Adipocyte (in vitro differentiated cells): ENCODE data around the gene RTN4RL2.

ENCODE experiments used
- DNase-seq: peaks from one replicate; pipeline ENCODE4 v3.0.0-alpha.2; 2015; ENCODE audit warnings: low read depth
- H3K27me3 ChIP-seq: replicated peaks from 2 replicates; pipeline ENCODE4 v1.7.0; 2013; ENCODE audit warnings: mild to moderate bottlenecking, low read length, moderate library complexity; ENCODE audit not compliant: control insufficient read depth, insufficient read depth
- H3K36me3 ChIP-seq: 2 replicates; pipeline ENCODE4 v1.7.0; 2013; ENCODE audit warnings: low read length, mild to moderate bottlenecking, moderate library complexity; ENCODE audit not compliant: control insufficient read depth, insufficient read depth, severe bottlenecking
- H3K4me1 ChIP-seq: 2 replicates; pipeline ENCODE4 v1.7.0; 2013; ENCODE audit warnings: mild to moderate bottlenecking, low read length, moderate library complexity; ENCODE audit not compliant: control insufficient read depth, insufficient read depth
- H3K4me3 ChIP-seq: 2 replicates; pipeline ENCODE4 v1.7.0; 2013; ENCODE audit warnings: mild to moderate bottlenecking, low read length, moderate library complexity
- H3K9ac ChIP-seq: 2 replicates; pipeline ENCODE4 v1.7.0; 2013; ENCODE audit warnings: mild to moderate bottlenecking, low read length, moderate library complexity
- H3K9me3 ChIP-seq: 2 replicates; pipeline ENCODE4 v1.7.0; 2013; ENCODE audit warnings: mild to moderate bottlenecking, low read length, moderate library complexity; ENCODE audit not compliant: control insufficient read depth

The RTN4RL2 gene

DNA sequence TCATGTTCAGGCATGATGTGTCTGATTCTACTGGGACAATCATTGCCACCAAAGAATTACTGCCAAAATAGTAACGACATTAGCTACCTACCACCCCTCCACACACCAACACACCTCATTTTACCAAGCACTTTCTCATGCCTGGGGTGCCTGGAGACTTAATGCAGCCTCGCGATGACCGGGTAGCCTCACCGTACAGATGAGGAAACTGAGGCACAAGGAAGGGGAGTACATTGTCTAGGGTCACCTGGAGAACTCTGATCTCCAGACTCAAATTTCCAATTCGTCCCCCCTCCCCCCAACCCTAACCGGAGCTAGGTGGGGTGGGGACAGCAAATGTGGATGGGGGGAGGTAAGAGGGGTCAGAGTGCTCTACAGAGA lies 2.7 kb upstream of the RTN4RL2 start:
- Histone ChIP-seq H3K36me3 (no peaks in the 10 kb centered on the region), H3K4me3 (no peak overlapping the region), H3K9ac (peak overlapping the region; percentile 7), H3K4me1 (peaks cover 13% of the 10 kb centered on the region), H3K27me3 (peaks cover 10% of the 10 kb centered on the region), H3K9me3 (no peaks in the 10 kb centered on the region)
- no peak for DNase-seq

DNA sequence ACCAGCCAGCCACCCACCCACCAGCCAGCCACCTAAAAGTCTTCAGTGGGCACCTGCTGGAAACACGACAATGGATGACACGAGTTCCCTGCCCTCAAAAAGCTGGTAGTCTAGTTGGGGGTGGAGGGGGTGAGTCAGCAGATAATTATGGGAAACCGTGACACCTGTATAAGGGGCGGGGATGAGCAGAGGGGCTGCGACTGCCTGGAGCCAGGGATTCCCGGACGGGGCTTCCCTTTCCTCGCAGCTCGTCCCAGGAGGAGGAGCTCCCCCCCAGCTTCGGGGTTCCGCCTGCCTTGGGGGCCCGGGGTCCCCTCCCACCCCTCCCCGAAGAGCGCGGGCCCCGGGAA lies 2.3 kb upstream of the RTN4RL2 start:
- Histone ChIP-seq H3K9ac (no peak overlapping the region), H3K4me3 (no peak overlapping the region), H3K36me3 (no peaks in the 10 kb centered on the region), H3K9me3 (no peaks in the 10 kb centered on the region), H3K4me1 (peaks cover 13% of the 10 kb centered on the region), H3K27me3 (peaks cover 10% of the 10 kb centered on the region)
- DNase-seq, result no peak

DNA sequence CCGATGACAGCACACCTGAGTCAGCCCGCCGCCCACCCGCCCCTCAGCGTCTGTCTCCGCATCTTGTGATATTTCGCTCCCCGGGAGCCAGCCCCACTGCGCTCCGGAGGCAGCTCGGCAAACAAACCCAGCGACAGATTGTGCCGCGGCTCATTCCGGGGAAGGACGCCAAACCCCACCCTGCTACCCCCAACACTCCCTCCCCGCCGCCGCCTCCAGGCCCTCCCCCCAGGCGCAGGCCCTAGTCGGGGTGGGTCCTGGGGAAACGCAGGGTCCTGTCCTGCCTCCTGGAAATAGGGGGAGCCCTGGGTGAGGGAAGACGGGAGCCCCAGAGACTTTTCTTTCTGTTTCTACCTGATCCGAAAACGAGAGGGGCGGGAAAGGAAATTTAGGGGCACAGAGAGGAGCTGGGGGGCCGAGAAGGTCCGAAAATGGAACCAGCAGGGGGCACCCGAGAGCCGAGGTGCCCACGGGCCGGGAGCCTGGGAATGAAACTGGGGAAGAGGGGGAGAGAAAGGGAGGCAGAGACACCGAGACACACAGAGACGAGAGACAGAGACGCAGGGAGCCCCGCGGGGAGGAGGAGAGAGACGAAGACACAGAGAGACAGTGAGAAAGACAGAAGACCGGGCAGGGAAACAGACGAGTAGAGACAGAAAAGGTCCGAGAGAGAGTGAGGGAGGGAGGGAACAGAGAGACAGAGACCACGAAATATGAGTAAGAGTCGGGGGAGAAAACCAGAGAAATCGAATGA lies 1.7 kb upstream of the RTN4RL2 start:
- peak overlapping the region; percentile 72 for H3K4me3 ChIP-seq
- H3K4me1 ChIP-seq, result peaks cover 13% of the 10 kb centered on the region
- H3K36me3 ChIP-seq, result no peaks in the 10 kb centered on the region
- peak; percentile 71 for DNase-seq
- H3K9me3 ChIP-seq, result no peaks in the 10 kb centered on the region
- peaks cover 10% of the 10 kb centered on the region for H3K27me3 ChIP-seq
- peak overlapping the region; percentile 26 for H3K9ac ChIP-seq

DNA sequence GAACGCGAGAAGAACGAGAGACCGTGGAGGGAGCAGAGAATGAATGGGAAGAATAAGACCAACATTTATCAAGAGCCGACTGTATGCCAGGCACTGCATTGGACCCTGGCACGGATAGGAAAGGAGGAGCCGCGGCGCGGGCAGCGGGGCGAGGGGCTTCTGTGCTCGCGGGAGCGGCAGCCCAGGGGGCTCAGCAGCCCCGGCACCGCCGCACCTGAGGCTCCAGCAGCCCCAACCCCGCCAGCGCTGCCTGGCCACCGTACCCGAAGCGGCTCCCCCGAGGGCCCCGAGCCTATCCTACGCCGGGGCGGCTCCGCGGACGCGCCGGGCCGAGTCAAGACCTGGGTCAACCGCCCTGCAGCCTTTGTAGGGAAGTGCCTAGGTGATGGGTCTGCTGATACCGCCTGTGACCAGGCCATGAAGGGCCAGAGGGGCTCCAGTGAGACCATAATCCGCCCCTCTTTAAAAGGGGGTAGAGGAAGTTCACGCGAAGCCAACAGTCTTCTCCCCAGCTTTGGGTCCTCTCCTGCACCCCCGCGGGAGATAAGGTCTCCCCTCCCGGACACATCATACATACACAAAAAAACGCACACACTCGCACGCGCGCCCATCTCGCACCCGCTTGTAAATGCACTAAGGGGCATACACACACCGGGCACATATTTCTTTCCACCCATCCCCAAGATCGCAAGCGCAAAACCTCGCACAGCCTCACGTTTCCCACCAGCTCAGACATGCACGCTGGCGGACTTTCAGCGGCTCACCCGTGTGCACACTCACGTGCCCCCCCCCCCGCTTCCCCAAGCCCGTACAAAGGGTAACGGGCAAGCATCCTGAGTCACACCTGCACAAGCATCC lies 935 bp upstream of the RTN4RL2 start:
- H3K4me3 ChIP-seq, result peak overlapping the region; percentile 72
- no peaks in the 10 kb centered on the region for H3K36me3 ChIP-seq
- no peak for DNase-seq
- peaks cover 10% of the 10 kb centered on the region for H3K27me3 ChIP-seq
- peaks cover 13% of the 10 kb centered on the region for H3K4me1 ChIP-seq
- peak overlapping the region; percentile 26 for H3K9ac ChIP-seq
- no peaks in the 10 kb centered on the region for H3K9me3 ChIP-seq

DNA sequence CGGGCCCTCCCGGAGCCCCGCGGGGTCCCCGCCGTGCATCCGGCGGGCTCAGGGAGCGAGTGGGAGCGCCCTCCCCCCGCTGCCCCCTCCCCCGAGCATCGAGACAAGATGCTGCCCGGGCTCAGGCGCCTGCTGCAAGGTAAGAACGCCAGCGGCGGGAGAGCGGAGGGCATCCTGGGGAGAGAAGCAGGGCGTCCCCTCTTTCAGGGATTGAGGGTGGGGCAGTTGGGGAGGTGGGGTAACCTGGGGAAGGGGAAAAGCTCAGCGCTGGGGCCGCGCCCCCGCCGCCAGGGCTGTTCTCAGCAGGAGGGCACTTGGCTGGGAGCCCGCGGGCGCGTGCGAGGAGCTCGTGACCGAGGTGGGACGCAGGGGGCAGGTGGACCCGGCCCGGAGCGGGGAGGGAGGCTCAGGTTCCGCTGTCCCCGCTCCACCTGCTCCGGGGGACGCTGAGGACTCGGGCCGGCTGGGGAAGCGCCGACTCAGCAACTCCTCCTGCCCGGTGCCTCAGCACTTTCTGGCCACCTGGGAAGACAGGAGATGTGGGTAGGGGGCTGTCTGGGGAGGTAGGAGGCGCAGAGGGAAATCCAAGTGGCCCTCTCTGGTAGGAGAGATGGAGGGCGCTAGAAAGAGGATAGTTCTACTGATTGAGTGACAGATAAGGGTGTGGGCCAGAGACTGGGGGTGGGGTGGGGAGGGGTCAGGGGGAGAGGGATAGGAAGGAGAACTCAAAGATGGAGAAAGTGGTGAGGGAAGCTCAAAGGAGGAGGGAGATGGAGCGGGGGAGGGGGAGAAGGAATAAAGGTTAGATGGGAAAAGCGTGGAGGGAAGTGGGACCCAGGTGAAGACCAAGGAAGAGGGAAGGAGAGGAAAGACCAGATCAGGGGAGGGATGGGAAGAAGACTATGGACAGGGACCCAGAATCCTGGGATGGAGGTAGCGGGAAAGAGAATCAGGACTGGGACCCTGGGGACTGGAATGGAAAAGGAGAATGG lies 726 bp downstream of the RTN4RL2 start:
- no peak for DNase-seq
- Histone ChIP-seq H3K36me3 (no peaks in the 10 kb centered on the region), H3K9me3 (no peaks in the 10 kb centered on the region), H3K4me1 (peaks cover 13% of the 10 kb centered on the region), H3K4me3 (peak overlapping the region; percentile 64), H3K27me3 (peaks cover 10% of the 10 kb centered on the region), H3K9ac (no peak overlapping the region)

DNA sequence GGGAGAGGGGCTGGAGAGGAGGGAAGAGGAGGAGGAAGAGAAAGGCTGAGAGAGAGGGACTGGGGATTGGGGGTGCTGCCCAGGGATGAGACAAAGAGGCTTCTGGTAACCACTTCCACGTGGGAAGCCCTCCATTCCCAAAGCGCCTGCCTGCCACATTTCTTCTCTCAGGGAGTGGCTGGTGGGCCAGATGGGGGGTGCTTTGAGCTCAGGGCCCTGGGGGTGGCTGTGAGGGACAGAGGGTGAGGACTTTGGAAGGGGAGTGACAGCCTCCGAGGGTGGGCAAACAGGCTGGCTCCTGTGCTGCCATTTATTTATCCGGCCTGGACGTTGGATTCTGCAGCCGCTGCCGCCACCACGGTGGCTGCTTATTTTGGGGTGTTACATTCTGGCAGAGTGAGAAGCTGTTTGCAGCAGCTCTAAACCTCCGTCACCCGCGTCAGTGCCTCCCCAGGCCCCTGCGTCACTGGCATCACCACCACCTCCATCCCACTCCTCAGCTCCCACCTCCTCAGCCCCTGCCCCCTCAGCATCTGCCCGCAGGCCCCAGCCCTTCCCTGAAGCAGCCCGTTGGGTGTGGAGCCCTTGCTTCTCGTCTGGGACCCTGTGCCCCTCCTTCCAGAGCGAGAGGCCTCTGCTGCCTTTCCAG lies 1.6 kb downstream of the RTN4RL2 start:
- DNase-seq, result no peak
- Histone ChIP-seq H3K4me1 (peaks cover 13% of the 10 kb centered on the region), H3K36me3 (no peaks in the 10 kb centered on the region), H3K9me3 (no peaks in the 10 kb centered on the region), H3K4me3 (no peak overlapping the region), H3K9ac (no peak overlapping the region), H3K27me3 (peaks cover 10% of the 10 kb centered on the region)

DNA sequence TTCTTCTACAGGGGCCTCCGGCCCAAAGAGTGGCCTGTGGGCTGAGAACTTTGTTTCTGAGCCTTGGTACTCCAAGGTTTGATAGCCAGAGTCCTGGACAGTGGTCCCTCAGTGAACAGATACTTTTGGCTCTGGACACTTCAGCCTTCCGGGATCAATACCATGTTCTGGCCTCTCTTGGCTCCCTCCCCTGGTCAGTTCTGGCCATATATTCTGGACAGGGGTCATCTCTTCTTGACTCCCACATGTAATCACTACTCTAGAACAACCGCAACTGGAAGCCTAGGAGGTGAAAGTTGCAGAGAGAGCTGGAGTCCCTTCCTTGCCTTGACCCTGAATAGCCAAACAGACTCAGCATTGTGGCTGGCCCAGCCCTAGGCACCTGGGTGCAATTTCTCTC lies 2.3 kb downstream of the RTN4RL2 start:
- no peak for DNase-seq
- H3K36me3 ChIP-seq, result no peaks in the 10 kb centered on the region
- H3K27me3 ChIP-seq, result peaks cover 10% of the 10 kb centered on the region
- H3K4me3 ChIP-seq, result no peak overlapping the region
- no peaks in the 10 kb centered on the region for H3K9me3 ChIP-seq
- H3K9ac ChIP-seq, result no peak overlapping the region
- peaks cover 13% of the 10 kb centered on the region for H3K4me1 ChIP-seq

DNA sequence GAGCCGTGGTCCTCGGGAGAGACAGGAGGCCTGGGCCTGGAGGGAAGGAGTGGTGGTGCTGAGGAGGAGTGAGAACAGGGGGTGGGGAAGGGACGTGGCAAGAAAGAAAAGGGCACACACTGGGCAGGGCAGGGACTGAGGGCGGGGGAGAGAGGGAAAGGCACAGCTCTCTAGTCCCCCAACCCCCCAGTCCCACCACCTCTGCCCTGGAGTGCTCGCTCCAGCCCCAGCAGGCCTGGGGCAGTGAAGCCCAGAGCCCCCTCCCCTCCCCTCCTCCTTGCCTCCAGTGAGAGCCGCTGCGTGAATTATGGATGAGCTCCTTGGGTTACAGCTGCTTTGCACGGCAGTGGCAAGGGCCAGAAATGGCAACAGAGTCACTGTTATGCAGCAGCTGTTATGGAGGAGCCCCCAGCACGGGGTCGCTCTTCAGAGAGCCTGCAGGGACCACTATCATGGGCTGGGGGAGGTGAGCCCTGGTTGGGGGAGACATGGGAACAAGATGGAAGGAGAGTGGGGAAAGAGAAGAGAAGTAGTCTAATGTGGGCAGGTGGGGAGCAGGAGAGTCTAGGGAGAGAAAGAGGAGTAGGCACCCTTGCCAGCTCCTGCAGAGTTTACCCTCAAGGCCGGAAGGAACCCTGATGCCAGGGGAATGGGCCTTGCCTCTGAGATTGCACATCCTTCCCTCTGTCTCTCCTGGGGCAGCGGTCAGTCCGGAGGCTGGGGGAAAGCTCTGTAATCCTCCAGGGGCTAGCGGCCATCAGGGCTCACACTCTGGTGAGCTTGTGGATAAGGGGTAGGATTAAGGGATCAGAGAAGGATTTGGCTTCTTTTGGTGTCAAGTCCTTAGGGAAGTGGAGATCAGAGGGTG lies 3.6 kb downstream of the RTN4RL2 start:
- H3K36me3 ChIP-seq, result no peaks in the 10 kb centered on the region
- H3K4me3 ChIP-seq, result no peak overlapping the region
- H3K27me3 ChIP-seq, result peaks cover 8% of the 10 kb centered on the region
- no peak for DNase-seq
- no peaks in the 10 kb centered on the region for H3K9me3 ChIP-seq
- H3K4me1 ChIP-seq, result peaks cover 10% of the 10 kb centered on the region
- H3K9ac ChIP-seq, result no peak overlapping the region

DNA sequence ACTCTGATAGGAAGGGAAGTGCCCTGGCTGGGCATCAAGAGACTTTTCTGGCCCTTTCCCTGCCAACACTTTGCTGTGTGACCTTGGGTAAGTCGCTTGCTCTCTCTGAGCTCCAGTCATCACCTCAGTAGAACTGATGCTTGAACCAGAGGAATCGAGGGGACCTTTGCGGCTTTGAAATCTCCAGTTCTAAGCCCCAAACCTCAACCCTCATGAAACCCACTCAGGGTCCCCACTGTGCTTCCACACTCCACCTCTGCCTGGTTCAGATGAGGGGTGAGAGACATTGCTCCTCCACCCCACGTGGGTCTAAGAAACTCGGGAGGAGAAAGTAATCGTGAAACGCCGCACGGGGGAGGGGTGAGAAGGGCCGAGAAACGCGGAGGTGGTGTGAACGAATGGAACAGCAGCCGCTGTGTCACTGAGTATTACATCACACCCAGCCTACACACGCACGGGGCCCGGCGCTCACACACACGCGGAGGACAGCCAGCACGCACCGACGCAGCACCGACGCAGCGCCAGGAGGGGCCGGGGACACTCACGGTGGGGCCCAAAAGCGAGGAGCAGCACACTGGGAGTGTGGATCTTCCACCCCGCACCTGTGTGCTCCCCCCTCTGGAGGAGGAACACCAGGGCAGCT lies 4.3 kb downstream of the RTN4RL2 start:
- DNase-seq, result no peak
- H3K4me1 ChIP-seq, result peaks cover 3% of the 10 kb centered on the region
- H3K9me3 ChIP-seq, result no peaks in the 10 kb centered on the region
- no peak overlapping the region for H3K9ac ChIP-seq
- H3K36me3 ChIP-seq, result no peaks in the 10 kb centered on the region
- peaks cover 1% of the 10 kb centered on the region for H3K27me3 ChIP-seq
- no peak overlapping the region for H3K4me3 ChIP-seq

DNA sequence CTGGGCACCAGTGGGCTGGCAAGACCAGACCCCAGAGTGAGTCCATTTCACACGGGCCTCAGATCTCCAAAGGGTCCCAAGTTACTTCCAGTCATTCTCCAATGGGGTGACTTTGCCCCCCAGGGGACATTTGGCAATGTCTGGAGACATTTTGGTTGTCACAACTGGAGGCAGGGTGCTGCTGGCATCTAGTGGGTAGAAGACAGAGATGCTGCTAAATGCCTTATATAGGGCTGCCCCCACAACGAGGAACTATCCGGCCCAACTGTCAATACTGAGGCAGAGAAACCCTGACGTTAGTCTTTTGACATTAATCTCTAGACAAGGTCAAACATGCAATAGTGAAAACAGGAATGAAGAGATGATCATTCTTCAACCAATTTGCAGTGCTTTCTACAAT lies 6.4 kb downstream of the RTN4RL2 start:
- Histone ChIP-seq H3K4me3 (no peak overlapping the region), H3K36me3 (no peaks in the 10 kb centered on the region), H3K9me3 (no peaks in the 10 kb centered on the region), H3K27me3 (no peaks in the 10 kb centered on the region), H3K9ac (no peak overlapping the region), H3K4me1 (no peaks in the 10 kb centered on the region)
- DNase-seq, result no peak
